GM13976 (cell line): ENCODE results near the gene TMEM38A.
"Not testable (repeated sequence)": the region's sequence is repeated elsewhere in the genome, so short reads cannot be mapped to it uniquely, and the experiment has no call there.

Experiments
- DNase-seq: peaks from one replicate; pipeline ENCODE4 v3.0.0; 2012; ENCODE audit warnings: low spot score
- CTCF ChIP-seq: IDR thresholded peaks from 2 replicates; pipeline ENCODE4 v1.5.1; 2012; ENCODE audit warnings: borderline replicate concordance, mild to moderate bottlenecking; ENCODE audit not compliant: insufficient read depth; ENCODE audit errors: extremely low read depth, missing control alignments, control extremely low read depth
- in situ Hi-C: fragments of 300-500 bp; cut with MboI; formaldehyde crosslinking; loops from one replicate; pipeline ENCODE4 v1.12.0; 2022; ENCODE audit warnings: low sequenced_read_pairs, mixed read lengths, inconsistent platforms; ENCODE audit not compliant: unreplicated experiment

TMEM38A gene

GRCh38 chr19:16679811-16680210 lies 18.9 kb downstream of the TMEM38A start:
- in situ Hi-C loops: no loop called here
- no peak for DNase-seq
- TF ChIP-seq CTCF: no peak

DNA sequence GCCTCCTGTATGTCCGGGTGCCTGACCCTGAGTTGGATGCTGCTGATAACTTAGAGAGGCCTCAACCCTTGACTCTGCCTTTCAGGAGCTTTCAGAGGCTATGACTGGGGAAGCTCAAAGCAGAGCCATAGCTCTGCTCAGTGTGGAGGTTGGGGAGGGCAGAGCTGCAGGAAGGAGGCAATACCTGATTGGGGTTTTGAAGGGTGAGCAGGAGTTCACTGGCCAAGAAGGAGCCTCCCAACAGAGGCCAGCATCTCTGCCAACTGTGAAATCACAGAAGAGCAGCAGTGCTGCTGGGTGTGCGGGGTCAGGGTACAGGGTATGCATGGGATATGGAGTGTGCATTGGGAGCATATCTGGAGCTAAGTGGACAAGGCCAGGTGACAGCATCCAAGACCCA lies 21.6 kb downstream of the TMEM38A start:
- no peak for TF ChIP-seq CTCF
- in situ Hi-C loops: no loop called here
- no peak for DNase-seq

DNA sequence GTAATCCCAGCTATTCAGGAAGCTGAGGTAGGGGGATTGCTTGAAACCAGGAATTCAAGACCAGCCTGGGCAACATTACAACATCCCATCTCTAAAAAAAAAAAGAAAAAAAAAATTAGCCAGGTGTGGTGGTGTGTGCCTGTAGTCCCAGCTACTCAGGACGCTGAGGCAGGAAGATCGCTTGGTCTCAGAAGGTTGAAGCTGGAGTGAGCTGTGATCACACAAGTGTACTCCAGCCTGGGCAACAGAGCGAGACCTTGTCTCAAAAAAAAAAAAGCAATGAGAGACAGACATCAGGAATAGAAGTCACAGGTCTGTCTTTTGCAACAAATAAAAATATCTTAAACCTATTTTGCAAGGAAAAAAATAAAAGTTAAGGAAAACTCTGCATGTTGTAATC lies 23.3 kb downstream of the TMEM38A start:
- DNase-seq: no peak
- TF ChIP-seq CTCF: no peak
- in situ Hi-C loops: no loop called here

DNA sequence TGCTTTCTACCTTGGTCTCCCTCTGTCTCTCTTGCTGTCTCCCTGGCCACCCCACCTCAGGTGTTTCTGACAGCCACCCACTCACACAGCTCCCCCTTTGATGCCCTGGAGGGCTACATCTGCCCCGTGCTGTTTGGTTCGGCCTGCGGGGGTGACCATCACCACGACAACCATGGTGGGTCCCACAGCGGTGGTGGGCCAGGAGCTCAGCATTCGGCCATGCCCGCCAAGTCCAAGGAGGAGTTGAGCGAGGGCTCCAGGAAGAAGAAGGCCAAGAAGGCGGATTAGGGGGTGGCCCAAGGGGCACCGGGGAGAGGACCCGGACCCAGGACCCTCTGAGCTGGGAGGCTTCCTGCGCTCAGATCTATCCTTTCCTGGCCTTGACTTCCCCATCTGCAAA lies 27.1 kb downstream of the TMEM38A start:
- in situ Hi-C loops: no loop called here
- no peak for DNase-seq
- TF ChIP-seq CTCF: no peak

DNA sequence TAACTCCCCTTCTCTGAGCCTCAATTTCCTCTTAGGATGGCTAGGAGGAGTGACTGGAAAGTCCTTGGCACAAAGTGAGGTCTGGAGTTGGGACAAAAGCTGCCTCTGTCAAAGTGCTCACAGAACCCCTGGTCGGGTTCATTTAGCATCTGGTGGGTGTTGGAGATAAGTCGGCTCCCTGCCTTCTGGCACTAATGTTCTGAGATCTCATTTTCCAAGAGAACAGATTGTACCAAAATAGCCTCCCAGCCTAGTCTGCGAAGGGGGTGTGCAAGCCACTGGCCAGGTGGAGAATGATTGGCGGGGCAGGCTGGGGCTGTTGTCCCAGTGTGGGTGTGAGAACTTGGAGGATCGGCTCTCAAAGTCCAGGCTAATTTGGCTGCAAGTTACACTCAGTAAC lies 38.0 kb downstream of the TMEM38A start:
- in situ Hi-C loops: no loop called here
- TF ChIP-seq CTCF: no peak

DNA sequence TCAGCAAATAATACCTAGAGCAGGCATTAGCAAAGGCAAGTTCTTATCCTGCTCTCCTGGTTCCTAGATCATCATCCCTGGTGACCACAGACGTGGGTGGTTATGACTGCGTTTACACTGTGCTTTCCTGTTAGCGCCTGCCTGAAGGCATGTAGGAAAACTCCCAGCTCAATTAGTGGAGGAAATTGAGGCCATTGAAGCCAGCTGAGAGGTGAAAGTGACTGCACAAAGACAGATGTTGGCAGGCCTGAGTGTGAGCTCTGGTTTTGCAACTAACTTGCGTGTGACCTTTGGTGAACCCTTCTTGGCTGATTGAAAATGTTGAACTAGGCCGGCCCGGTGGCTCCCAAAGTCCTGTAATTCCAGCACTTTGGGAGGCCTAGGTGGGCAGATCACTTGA lies 41.2 kb downstream of the TMEM38A start:
- DNase-seq: no peak
- no peak for TF ChIP-seq CTCF
- in situ Hi-C loops: no loop called here

More for the DNA sequence above, 38.0 kb downstream of the TMEM38A start:
- DNase-seq: no peak

- no peak for TF ChIP-seq CTCF
- DNase-seq: no peak
- in situ Hi-C loops: no loop called here
Measured at GRCh38 chr19:16703677-16704076, 42.7 kb downstream of the TMEM38A start.

DNA sequence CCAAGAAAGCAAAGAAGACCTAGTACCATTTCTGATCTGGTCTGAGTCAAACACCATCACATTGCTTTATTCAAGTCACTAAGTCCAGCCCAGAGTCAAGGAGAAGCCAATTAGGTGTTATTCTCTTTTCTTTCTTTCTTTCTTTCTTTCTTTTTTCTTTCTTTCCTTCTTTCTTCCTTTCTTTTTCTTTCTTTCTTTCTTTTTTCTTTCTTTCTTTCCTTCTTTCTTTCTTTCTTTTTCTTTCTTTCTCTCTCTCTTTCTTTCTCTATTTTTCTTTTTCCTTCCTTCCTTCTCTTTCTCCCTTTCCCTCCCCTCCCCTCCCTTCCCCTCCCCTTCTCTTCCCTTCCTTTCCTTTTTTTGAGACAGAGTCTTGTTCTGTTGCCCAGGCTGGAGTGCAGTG lies 49.9 kb downstream of the TMEM38A start:
- DNase-seq: not testable (repeated sequence)

GRCh38 chr19:16712295-16712694 lies 51.4 kb downstream of the TMEM38A start:
- DNase-seq, in situ Hi-C loops: not testable (repeated sequence)

More for the DNA sequence above, 49.9 kb downstream of the TMEM38A start:
- in situ Hi-C loops: not testable (repeated sequence)
